A549 treated with CpdA at 1 μM for 4 hours (cell line): Measurements from ENCODE around the gene C3orf20. TPM values are rescaled to one million over a fixed set of nuclear protein-coding genes. Genes with fewer than 3 reads are reported as not detected.

Source experiments
- total RNA-seq: library from RNA; stranded (reverse); fragments of 200-300 nt; extraction: Qiagen RNA extraction; gene quantifications from 5 replicates; pipeline ENCODE4 v1.2.3, GENCODE V29; 2022; ENCODE audit warnings: low read depth

Gene C3orf20
- total RNA-seq = not detected in 5 replicates

DNA sequence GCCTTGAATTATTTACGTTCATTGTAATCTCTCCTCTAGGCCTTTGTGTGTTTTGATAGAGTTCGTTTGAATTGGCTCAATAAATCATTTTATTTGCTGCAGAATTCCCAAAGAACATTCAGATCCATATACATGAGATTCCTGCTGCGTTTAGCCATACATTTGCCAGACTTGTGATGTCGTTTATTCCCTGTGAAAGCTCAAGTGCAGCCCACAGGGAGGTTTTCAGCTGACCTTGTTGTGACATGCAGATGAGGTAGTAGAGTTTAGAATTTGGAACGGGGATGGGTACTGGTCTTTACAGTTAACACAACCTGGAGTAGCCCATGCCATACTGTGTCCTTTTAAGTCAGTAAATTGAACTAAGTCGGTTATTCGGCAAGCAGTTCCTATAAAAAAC lies at the start of gene C3orf20:
TSS of gene C3orf20 (plus strand) at position 301 of the 400 bp plus-strand sequence. CDS start 7,573 bp downstream, outside the sequence.

GRCh38 chr3:14651440-14652251 lies 23.3 kb upstream of the C3orf20 start, which contains the start of gene CCDC174:
Gene CCDC174, plus strand, starts transcription at chr3:14651762. Its CDS starts 75 bp downstream, at chr3:14651837.

DNA sequence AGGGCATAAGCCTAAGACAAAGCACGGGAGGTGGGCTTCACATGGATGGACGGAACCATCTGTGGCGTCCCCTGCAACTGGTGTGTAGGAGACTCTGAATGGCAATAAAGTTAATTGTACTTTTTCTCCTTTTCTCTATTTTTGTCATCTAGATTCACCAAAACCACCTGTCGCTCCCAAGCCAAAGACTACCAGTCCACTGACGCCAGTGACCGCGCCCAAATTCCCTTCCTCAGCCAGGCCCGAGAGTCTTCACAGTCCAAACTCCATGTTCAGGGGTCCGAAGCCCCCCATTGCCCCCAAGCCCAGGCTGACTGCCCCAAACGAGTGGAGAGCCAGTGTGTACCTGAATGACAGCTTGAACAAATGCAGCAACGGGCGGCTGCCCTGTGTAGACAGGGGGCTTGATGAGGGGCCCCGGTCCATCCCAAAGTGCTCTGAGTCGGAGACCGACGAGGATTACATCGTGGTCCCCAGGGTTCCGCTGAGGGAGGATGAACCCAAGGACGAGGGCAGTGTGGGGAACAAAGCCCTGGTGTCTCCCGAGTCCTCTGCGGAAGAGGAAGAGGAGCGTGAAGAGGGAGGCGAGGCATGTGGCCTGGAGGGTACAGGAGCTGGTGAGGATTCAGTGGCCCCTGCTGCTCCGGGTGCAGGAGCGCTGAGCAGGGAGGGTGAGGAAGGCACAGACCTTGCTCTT lies 144.0 kb downstream of the C3orf20 start, which contains the start of gene FGD5:
TSS of gene FGD5 (plus strand) at position 159 of the 697 bp plus-strand sequence. CDS start at position 269, 110 bp downstream.

Other genes starting within 250 kb of the C3orf20 start
- gene GRIP2, start 134.8 kb upstream of the C3orf20 start, total RNA-seq = 1.4 to 2.2 TPM (median 1.9 TPM) in 5 replicates
- gene CCDC174, start 23.4 kb upstream of the C3orf20 start, total RNA-seq = 10.8 to 16.7 TPM (median 12.8 TPM) in 5 replicates
- 0.05 TPM in 1 of 5 replicates, not detected in the others for gene FGD5, start 143.8 kb downstream of the C3orf20 start, total RNA-seq